Stimulated activated naive CD8-positive, alpha-beta T cell treated with anti-CD3 and anti-CD28 coated beads, Interleukin-15, Interleukin-2, amounts not matched to agents 100 ng/mL and 50 ng/mL, for 24 hours (primary cell): Measurements from ENCODE around the gene PRSS50.

ENCODE experiments used
- H3K27ac Mint-ChIP-seq: one replicate; pipeline ENCODE4 v1.8.0; 2021; ENCODE audit warnings: mild to moderate bottlenecking, mixed read lengths
- H3K27me3 Mint-ChIP-seq: one replicate; pipeline ENCODE4 v1.8.0; 2021; ENCODE audit warnings: mixed read lengths
- H3K36me3 Mint-ChIP-seq: one replicate; pipeline ENCODE4 v1.8.0; 2021; ENCODE audit warnings: low read depth, mixed read lengths
- H3K4me1 Mint-ChIP-seq: one replicate; pipeline ENCODE4 v1.8.0; 2021; ENCODE audit warnings: low read depth, mixed read lengths
- H3K4me3 Mint-ChIP-seq: one replicate; pipeline ENCODE4 v1.8.0; 2021; ENCODE audit warnings: mild to moderate bottlenecking, mixed read lengths
- H3K9me3 Mint-ChIP-seq: one replicate; pipeline ENCODE4 v1.8.0; 2021; ENCODE audit warnings: mixed read lengths

PRSS50 gene

GRCh38 chr3:46675843-46676567 lies 41.7 kb downstream of the PRSS50 start:
- Mint-ChIP-seq H3K27ac (no peak overlapping the region), H3K27me3 (no peaks in the 10 kb centered on the region), H3K4me3 (no peak overlapping the region), H3K9me3 (no peaks in the 10 kb centered on the region), H3K36me3 (no peaks in the 10 kb centered on the region), H3K4me1 (no peaks in the 10 kb centered on the region)

GRCh38 chr3:46675426-46675825 lies 42.2 kb downstream of the PRSS50 start:
- Mint-ChIP-seq H3K27ac (no peak overlapping the region), H3K9me3 (no peaks in the 10 kb centered on the region), H3K36me3 (no peaks in the 10 kb centered on the region), H3K4me3 (no peak overlapping the region), H3K27me3 (no peaks in the 10 kb centered on the region), H3K4me1 (no peaks in the 10 kb centered on the region)

GRCh38 chr3:46674031-46674845 lies 43.4 kb downstream of the PRSS50 start:
- H3K4me3 Mint-ChIP-seq = no peak overlapping the region
- no peak overlapping the region for H3K27ac Mint-ChIP-seq
- H3K27me3 Mint-ChIP-seq = no peaks in the 10 kb centered on the region
- no peaks in the 10 kb centered on the region for H3K36me3 Mint-ChIP-seq
- no peaks in the 10 kb centered on the region for H3K4me1 Mint-ChIP-seq
- no peaks in the 10 kb centered on the region for H3K9me3 Mint-ChIP-seq

GRCh38 chr3:46673151-46674030 lies 44.3 kb downstream of the PRSS50 start:
- Mint-ChIP-seq H3K27ac (no peak overlapping the region), H3K27me3 (no peaks in the 10 kb centered on the region), H3K4me1 (no peaks in the 10 kb centered on the region), H3K9me3 (no peaks in the 10 kb centered on the region), H3K4me3 (no peak overlapping the region), H3K36me3 (no peaks in the 10 kb centered on the region)

- Mint-ChIP-seq H3K4me3 (no peak overlapping the region), H3K4me1 (no peaks in the 10 kb centered on the region), H3K36me3 (no peaks in the 10 kb centered on the region), H3K27me3 (no peaks in the 10 kb centered on the region), H3K27ac (no peak overlapping the region), H3K9me3 (no peaks in the 10 kb centered on the region)
Measured at GRCh38 chr3:46672349-46672695, 45.3 kb downstream of the PRSS50 start.

GRCh38 chr3:46671541-46672348 lies 45.9 kb downstream of the PRSS50 start:
- Mint-ChIP-seq H3K27me3 (no peaks in the 10 kb centered on the region), H3K27ac (no peak overlapping the region), H3K4me3 (no peak overlapping the region), H3K4me1 (no peaks in the 10 kb centered on the region), H3K9me3 (no peaks in the 10 kb centered on the region), H3K36me3 (no peaks in the 10 kb centered on the region)

GRCh38 chr3:46670891-46671427 lies 46.7 kb downstream of the PRSS50 start:
- Mint-ChIP-seq H3K36me3 (no peaks in the 10 kb centered on the region), H3K27me3 (no peaks in the 10 kb centered on the region), H3K4me3 (no peak overlapping the region), H3K27ac (no peak overlapping the region), H3K9me3 (no peaks in the 10 kb centered on the region), H3K4me1 (no peaks in the 10 kb centered on the region)

- Mint-ChIP-seq H3K27me3 (no peaks in the 10 kb centered on the region), H3K4me3 (no peak overlapping the region), H3K36me3 (no peaks in the 10 kb centered on the region), H3K27ac (no peak overlapping the region), H3K9me3 (no peaks in the 10 kb centered on the region), H3K4me1 (no peaks in the 10 kb centered on the region)
Measured at GRCh38 chr3:46670000-46670890, 47.4 kb downstream of the PRSS50 start.

- Mint-ChIP-seq H3K27me3 (no peaks in the 10 kb centered on the region), H3K27ac (no peak overlapping the region), H3K36me3 (no peaks in the 10 kb centered on the region), H3K4me1 (no peaks in the 10 kb centered on the region), H3K9me3 (no peaks in the 10 kb centered on the region), H3K4me3 (no peak overlapping the region)
Measured at GRCh38 chr3:46669191-46669999, 48.3 kb downstream of the PRSS50 start.

GRCh38 chr3:46668591-46668990 lies 49.1 kb downstream of the PRSS50 start:
- H3K4me3 Mint-ChIP-seq = no peak overlapping the region

GRCh38 chr3:46668116-46668515 lies 49.6 kb downstream of the PRSS50 start:
- peak overlapping the region; percentile 63 for H3K27ac Mint-ChIP-seq
- no peaks in the 10 kb centered on the region for H3K4me1 Mint-ChIP-seq
- no peaks in the 10 kb centered on the region for H3K36me3 Mint-ChIP-seq
- no peaks in the 10 kb centered on the region for H3K27me3 Mint-ChIP-seq
- no peaks in the 10 kb centered on the region for H3K9me3 Mint-ChIP-seq
- no peak overlapping the region for H3K4me3 Mint-ChIP-seq

More at GRCh38 chr3:46668591-46668990, 49.1 kb downstream of the PRSS50 start:
- Mint-ChIP-seq H3K9me3 (no peaks in the 10 kb centered on the region), H3K36me3 (no peaks in the 10 kb centered on the region), H3K27ac (no peak overlapping the region), H3K4me1 (no peaks in the 10 kb centered on the region), H3K27me3 (no peaks in the 10 kb centered on the region)

- Mint-ChIP-seq H3K9me3 (no peaks in the 10 kb centered on the region), H3K36me3 (no peaks in the 10 kb centered on the region), H3K27ac (no peak overlapping the region), H3K27me3 (no peaks in the 10 kb centered on the region), H3K4me1 (no peaks in the 10 kb centered on the region), H3K4me3 (no peak overlapping the region)
Measured at GRCh38 chr3:46667657-46668056, 50.0 kb downstream of the PRSS50 start.
